A673 (cell line): Measurements from ENCODE around the gene VRTN. TPM values are rescaled to one million over a fixed set of nuclear protein-coding genes. Genes with fewer than 3 reads are reported as not detected.

ENCODE experiments used
- BruUV-seq: library from RNA; stranded (reverse); fragments of 400-500 nt; replicated peaks from 2 replicates; lab custom pipeline; 2021; lab: Mats Ljungman, UMichigan
- CTCF ChIA-PET: fragments of 300-600 bp; sonication (Branson Sonifier 250); formaldehyde crosslinking; loops from one replicate; lab custom pipeline; 2022; ENCODE audit warnings: antibody characterized with exemption; lab: Charles Lee
- POLR2A ChIA-PET: fragments of 300-600 bp; sonication (Branson Sonifier 250); formaldehyde crosslinking; loops from one replicate; lab custom pipeline; 2022; ENCODE audit warnings: antibody characterized with exemption; ENCODE audit not compliant: low non-redundant PET; lab: Charles Lee
- DNase-seq: peaks from one replicate; pipeline ENCODE4 v3.0.0-alpha.2; 2015; ENCODE audit warnings: low spot score
- H3K27ac ChIP-seq: fragments of 200-600 bp; sonication (generic); 2 replicates; pipeline ENCODE4 v1.5.1; 2016; ENCODE audit warnings: mixed run types, low read depth, mild to moderate bottlenecking, mixed read lengths, antibody characterized with exemption, low read length; ENCODE audit not compliant: poor library complexity, severe bottlenecking
- H3K27me3 ChIP-seq: fragments of 200-600 bp; sonication (generic); replicated peaks from 2 replicates; pipeline ENCODE4 v1.6.1; 2017; ENCODE audit warnings: mixed run types, low read depth, mild to moderate bottlenecking, mixed read lengths, antibody characterized with exemption, low read length; ENCODE audit not compliant: insufficient read depth, poor library complexity
- H3K36me3 ChIP-seq: fragments of 200-600 bp; sonication (generic); 2 replicates; pipeline ENCODE4 v1.6.1; 2016; ENCODE audit warnings: mixed run types, mild to moderate bottlenecking, mixed read lengths, antibody characterized with exemption, low read length; ENCODE audit not compliant: insufficient read depth, poor library complexity, severe bottlenecking
- H3K4me1 ChIP-seq: fragments of 200-600 bp; sonication (generic); 2 replicates; pipeline ENCODE4 v1.6.1; 2017; ENCODE audit warnings: mixed run types, mild to moderate bottlenecking, mixed read lengths, antibody characterized with exemption, low read length; ENCODE audit not compliant: insufficient read depth, poor library complexity, severe bottlenecking
- H3K4me3 ChIP-seq: fragments of 200-600 bp; sonication (generic); 2 replicates; pipeline ENCODE4 v1.5.1; 2016; ENCODE audit warnings: low read depth, mixed run types, mild to moderate bottlenecking, mixed read lengths, low read length; ENCODE audit not compliant: poor library complexity, severe bottlenecking
- H3K9me3 ChIP-seq: fragments of 200-600 bp; sonication (generic); 2 replicates; pipeline ENCODE4 v1.6.1; 2016; ENCODE audit warnings: mixed run types, low read depth, mild to moderate bottlenecking, mixed read lengths, antibody characterized with exemption, low read length; ENCODE audit not compliant: poor library complexity, severe bottlenecking
- EZH2 ChIP-seq: fragments of 200-600 bp; sonication (generic); IDR thresholded peaks from 2 replicates; pipeline ENCODE4 v1.6.1; 2017; ENCODE audit warnings: borderline replicate concordance, low read depth, mild to moderate bottlenecking, mixed read lengths, antibody characterized with exemption, low read length; ENCODE audit not compliant: poor library complexity, severe bottlenecking
- intact Hi-C: fragments of 100-400 bp; cut with micrococcal nuclease; formaldehyde crosslinking; loops from one replicate; pipeline ENCODE4 v1.10.0; 2022; ENCODE audit not compliant: unreplicated experiment
- total RNA-seq: library from RNA; stranded (reverse); gene quantifications from 2 replicates; pipeline ENCODE4 v1.2.3, GENCODE V29; 2021
- TF ChIP-seq, protein P1 (sequence below): fragments of 300-800, 200-600 bp; sonication (generic); conservative IDR thresholded peaks from 2 replicates; pipeline ENCODE4 v1.5.1; 2017; ENCODE audit warnings: low read depth, mild to moderate bottlenecking, antibody characterized with exemption, low read length, moderate library complexity, mixed read lengths

Gene VRTN
- total RNA-seq, 1 experiment from 2014 or later: not detected

DNA sequence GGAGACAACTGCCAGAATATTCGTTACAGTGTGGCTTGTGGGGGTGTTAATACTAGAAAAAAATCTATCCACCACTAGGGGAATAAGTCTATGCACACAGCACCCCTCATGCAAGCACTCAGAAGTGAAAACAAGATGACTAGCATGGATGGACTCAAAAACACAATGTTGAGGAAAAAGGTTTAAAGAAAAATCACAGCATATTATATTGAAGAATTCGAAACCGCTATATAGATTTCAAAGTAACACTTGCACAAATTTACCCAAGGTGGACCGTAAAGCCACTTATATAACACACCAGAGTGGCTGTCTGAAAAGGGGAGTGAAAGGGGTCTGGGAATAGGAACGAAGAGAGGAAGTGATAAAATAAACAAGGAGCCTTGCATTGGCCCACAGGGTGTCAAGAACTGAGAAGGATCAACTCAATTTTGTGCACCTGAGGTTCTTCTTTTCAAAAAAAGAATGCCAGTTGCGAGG is 46.1 kb upstream of the VRTN start:
- Histone ChIP-seq H3K4me1 (peaks cover 5% of the 10 kb centered on the region), H3K27ac (peak overlapping the region; percentile 81), H3K4me3 (peak overlapping the region; percentile 83), H3K36me3 (peaks cover 4% of the 10 kb centered on the region), H3K9me3 (no peaks in the 10 kb centered on the region), H3K27me3 (no peaks in the 10 kb centered on the region)
- TF ChIP-seq EZH2: no peak
- TF ChIP-seq, protein P1, sequence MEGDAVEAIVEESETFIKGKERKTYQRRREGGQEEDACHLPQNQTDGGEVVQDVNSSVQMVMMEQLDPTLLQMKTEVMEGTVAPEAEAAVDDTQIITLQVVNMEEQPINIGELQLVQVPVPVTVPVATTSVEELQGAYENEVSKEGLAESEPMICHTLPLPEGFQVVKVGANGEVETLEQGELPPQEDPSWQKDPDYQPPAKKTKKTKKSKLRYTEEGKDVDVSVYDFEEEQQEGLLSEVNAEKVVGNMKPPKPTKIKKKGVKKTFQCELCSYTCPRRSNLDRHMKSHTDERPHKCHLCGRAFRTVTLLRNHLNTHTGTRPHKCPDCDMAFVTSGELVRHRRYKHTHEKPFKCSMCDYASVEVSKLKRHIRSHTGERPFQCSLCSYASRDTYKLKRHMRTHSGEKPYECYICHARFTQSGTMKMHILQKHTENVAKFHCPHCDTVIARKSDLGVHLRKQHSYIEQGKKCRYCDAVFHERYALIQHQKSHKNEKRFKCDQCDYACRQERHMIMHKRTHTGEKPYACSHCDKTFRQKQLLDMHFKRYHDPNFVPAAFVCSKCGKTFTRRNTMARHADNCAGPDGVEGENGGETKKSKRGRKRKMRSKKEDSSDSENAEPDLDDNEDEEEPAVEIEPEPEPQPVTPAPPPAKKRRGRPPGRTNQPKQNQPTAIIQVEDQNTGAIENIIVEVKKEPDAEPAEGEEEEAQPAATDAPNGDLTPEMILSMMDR: peak; percentile 57; the same call in 1 of the 2 replicates
- ChIA-PET POLR2A (no interaction called here), CTCF (no interaction called here)
- intact Hi-C loops: no loop called here
- DNase-seq: peak; percentile 70
- BruUV-seq: no TSS peak

- Histone ChIP-seq H3K9me3 (no peaks in the 10 kb centered on the region), H3K36me3 (no peaks in the 10 kb centered on the region), H3K4me1 (peaks cover 5% of the 10 kb centered on the region), H3K4me3 (peak within 1 kb of the TSS; percentile 83), H3K27me3 (no peaks in the 10 kb centered on the region), H3K27ac (peak within 1 kb of the TSS; percentile 81)
- intact Hi-C loops: no loop called here
- ChIA-PET POLR2A (no interaction called here), CTCF (no interaction called here)
- BruUV-seq: no TSS peak
- DNase-seq: peak; percentile 95
- TF ChIP-seq, protein P1: peak; percentile 82
- TF ChIP-seq EZH2: no peak
Observed at GRCh38 chr14:74302634-74303569, 45.4 kb upstream of the VRTN start, which contains the start of gene ABCD4. Gene ABCD4 (minus strand): TSS chr14:74302934. CDS start chr14:74302912, 22 bp downstream.

- CTCF ChIA-PET: interaction anchor here (0.5 kb wide), 1 partner anchor 42 kb away, joined by 16 read pairs; no protein-coding TSS in a partner anchor
- no TSS peak for BruUV-seq
- no peak for DNase-seq
- H3K9me3 ChIP-seq: no peaks in the 10 kb centered on the region
- no peaks in the 10 kb centered on the region for H3K27me3 ChIP-seq
- intact Hi-C loops: no loop called here
- H3K36me3 ChIP-seq: no peaks in the 10 kb centered on the region
- H3K4me3 ChIP-seq: no peak overlapping the region
- TF ChIP-seq EZH2: no peak
- TF ChIP-seq, protein P1: no peak
- no peak overlapping the region for H3K27ac ChIP-seq
- POLR2A ChIA-PET: interaction anchor here (0.7 kb wide), 1 partner anchor 790 kb away, joined by 9 read pairs; no protein-coding TSS in a partner anchor
- no peaks in the 10 kb centered on the region for H3K4me1 ChIP-seq
Observed at GRCh38 chr14:74308695-74309094, 39.6 kb upstream of the VRTN start.
